Stimulated activated CD4-positive, alpha-beta T cell treated with anti-CD3 and anti-CD28 coated beads, Interleukin-2, amount 100 ng/mL, for 4 hours (primary cell): ENCODE measurements around the gene NMNAT3.

Experiments
- DNase-seq: peaks from one replicate; pipeline ENCODE4 v3.0.0-alpha.2; 2020; ENCODE audit warnings: low read depth

NMNAT3 gene

GRCh38 chr3:139677388-139678155 lies at the start of gene NMNAT3:
NMNAT3 (minus strand) TSS chr3:139677972; CDS start chr3:139627724, 50,248 bp downstream.
- peak; percentile 76 for DNase-seq

- no peak for DNase-seq
These were observed 43.6 kb upstream of the NMNAT3 start for GRCh38 chr3:139721370-139721769.

GRCh38 chr3:139718415-139718814 lies 40.6 kb upstream of the NMNAT3 start:
- DNase-seq: no peak

- no peak for DNase-seq
These were observed 39.2 kb upstream of the NMNAT3 start for GRCh38 chr3:139716908-139717485.

GRCh38 chr3:139715743-139716360 lies 38.1 kb upstream of the NMNAT3 start:
- no peak for DNase-seq

- DNase-seq: no peak
These were observed 37.4 kb upstream of the NMNAT3 start for GRCh38 chr3:139715166-139715565.

- no peak for DNase-seq
These were observed 32.4 kb upstream of the NMNAT3 start for GRCh38 chr3:139710212-139710611.

GRCh38 chr3:139705631-139706030 lies 27.9 kb upstream of the NMNAT3 start:
- no peak for DNase-seq

GRCh38 chr3:139696314-139696604 lies 18.5 kb upstream of the NMNAT3 start:
- DNase-seq: no peak

- no peak for DNase-seq
These were observed 17.9 kb upstream of the NMNAT3 start for GRCh38 chr3:139695426-139696313.

GRCh38 chr3:139695007-139695406 lies 17.2 kb upstream of the NMNAT3 start:
- no peak for DNase-seq

GRCh38 chr3:139694542-139694941 lies 16.8 kb upstream of the NMNAT3 start:
- no peak for DNase-seq

- DNase-seq: no peak
These were observed 13.8 kb upstream of the NMNAT3 start for GRCh38 chr3:139691619-139692018.

- no peak for DNase-seq
These were observed 12.0 kb upstream of the NMNAT3 start for GRCh38 chr3:139689708-139690228.

GRCh38 chr3:139689122-139689521 lies 11.3 kb upstream of the NMNAT3 start:
- DNase-seq: no peak

- DNase-seq: no peak
These were observed 9.7 kb upstream of the NMNAT3 start for GRCh38 chr3:139687431-139687830.

GRCh38 chr3:139686624-139687023 lies 8.9 kb upstream of the NMNAT3 start:
- DNase-seq: no peak

- DNase-seq: no peak
These were observed 8.4 kb upstream of the NMNAT3 start for GRCh38 chr3:139686206-139686605.

- DNase-seq: no peak
These were observed 1.5 kb upstream of the NMNAT3 start for GRCh38 chr3:139679220-139679775.

GRCh38 chr3:139676632-139677387 lies 962 bp downstream of the NMNAT3 start:
- DNase-seq: no peak

- DNase-seq: no peak
These were observed 1.7 kb downstream of the NMNAT3 start for GRCh38 chr3:139676108-139676507.
